NT2/D1 (cell line): ENCODE measurements around the gene PBLD.

Experiments used
- SUZ12 ChIP-seq: IDR thresholded peaks from 2 replicates; pipeline ENCODE4 v1.6.1; 2011; ENCODE audit not compliant: insufficient read length, insufficient read depth; ENCODE audit errors: extremely low read depth
- YY1 ChIP-seq: IDR thresholded peaks from 2 replicates; pipeline ENCODE4 v1.6.1; 2011; ENCODE audit not compliant: insufficient read length, insufficient read depth
- ZNF274 ChIP-seq: IDR thresholded peaks from 2 replicates; pipeline ENCODE4 v1.6.1; 2011; ENCODE audit warnings: mild to moderate bottlenecking, low read depth, low read length

- TF ChIP-seq YY1 (no peak), SUZ12 (no peak), ZNF274 (no peak)
These were observed 79.4 kb downstream of the PBLD start for GRCh38 chr10:68253346-68253745.
